H9 (cell line): ENCODE results near the gene LASP1NB.

Experiments
- DNase-seq: peaks from one replicate; pipeline ENCODE4 v3.0.0-alpha.2; 2017
- H2AFZ ChIP-seq: one replicate; pipeline ENCODE4 v1.6.1; 2013; ENCODE audit warnings: mild to moderate bottlenecking, low read length, control low read depth, moderate library complexity
- H2AK5ac ChIP-seq: 2 replicates; pipeline ENCODE4 v1.6.1; 2013; ENCODE audit warnings: low read length, control low read depth, mixed read lengths; ENCODE audit not compliant: insufficient read length
- H2BK120ac ChIP-seq: one replicate; pipeline ENCODE4 v1.6.1; 2013; ENCODE audit warnings: low read depth, mild to moderate bottlenecking, low read length, control low read depth, inconsistent platforms; ENCODE audit not compliant: poor library complexity, severe bottlenecking
- H2BK12ac ChIP-seq: 2 replicates; pipeline ENCODE4 v1.6.1; 2013; ENCODE audit warnings: low read length, control low read depth, mixed read lengths, low read depth; ENCODE audit not compliant: insufficient read length
- H2BK15ac ChIP-seq: 2 replicates; pipeline ENCODE4 v1.6.1; 2013; ENCODE audit warnings: low read depth, low read length, control low read depth
- H2BK20ac ChIP-seq: one replicate; pipeline ENCODE4 v1.6.1; 2013; ENCODE audit warnings: low read depth, mild to moderate bottlenecking, low read length, control low read depth, inconsistent platforms; ENCODE audit not compliant: poor library complexity, severe bottlenecking
- H2BK5ac ChIP-seq: 2 replicates; pipeline ENCODE4 v1.6.1; 2013; ENCODE audit warnings: low read length, control low read depth, mixed read lengths; ENCODE audit not compliant: insufficient read length
- H3K14ac ChIP-seq: 2 replicates; pipeline ENCODE4 v1.6.1; 2013; ENCODE audit warnings: low read length, control low read depth; ENCODE audit not compliant: insufficient read depth
- H3K18ac ChIP-seq: 2 replicates; pipeline ENCODE4 v1.6.1; 2013; ENCODE audit warnings: low read depth, mild to moderate bottlenecking, mixed read lengths, low read length, control low read depth; ENCODE audit not compliant: insufficient read length
- H3K23ac ChIP-seq: 2 replicates; pipeline ENCODE4 v1.6.1; 2013; ENCODE audit warnings: low read length, control low read depth, mixed read lengths, low read depth; ENCODE audit not compliant: insufficient read length
- H3K23me2 ChIP-seq: 2 replicates; pipeline ENCODE4 v1.6.1; 2013; ENCODE audit warnings: low read depth, mild to moderate bottlenecking, mixed read lengths, low read length, control low read depth; ENCODE audit not compliant: insufficient read length, poor library complexity, severe bottlenecking
- H3K27ac ChIP-seq: 2 replicates; pipeline ENCODE4 v1.5.1; 2013; ENCODE audit warnings: low read length, control low read depth, mixed read lengths, low read depth; ENCODE audit not compliant: insufficient read length
- H3K27me3 ChIP-seq: 2 replicates; pipeline ENCODE4 v1.6.1; 2013; ENCODE audit warnings: low read length, control low read depth, inconsistent platforms; ENCODE audit not compliant: insufficient read depth
- H3K4ac ChIP-seq: 2 replicates; pipeline ENCODE4 v1.6.1; 2013; ENCODE audit warnings: low read depth, mild to moderate bottlenecking, control low read depth, inconsistent platforms, low read length, moderate library complexity
- H3K4me1 ChIP-seq: 2 replicates; pipeline ENCODE4 v1.6.1; 2013; ENCODE audit warnings: low read length, control low read depth, inconsistent platforms; ENCODE audit not compliant: insufficient read depth
- H3K4me2 ChIP-seq: 2 replicates; pipeline ENCODE4 v1.6.1; 2013; ENCODE audit warnings: low read length, control low read depth, mixed read lengths; ENCODE audit not compliant: insufficient read length, insufficient read depth
- H3K56ac ChIP-seq: 2 replicates; pipeline ENCODE4 v1.6.1; 2013; ENCODE audit warnings: low read depth, mild to moderate bottlenecking, mixed read lengths, low read length, control low read depth; ENCODE audit not compliant: insufficient read length
- H3K79me1 ChIP-seq: 2 replicates; pipeline ENCODE4 v1.6.1; 2013; ENCODE audit warnings: low read depth, mild to moderate bottlenecking, moderate library complexity, low read length, control low read depth, inconsistent platforms; ENCODE audit not compliant: insufficient read depth, poor library complexity, severe bottlenecking
- H3K79me2 ChIP-seq: 2 replicates; pipeline ENCODE4 v1.6.1; 2013; ENCODE audit warnings: low read length, control low read depth, inconsistent platforms; ENCODE audit not compliant: insufficient read depth
- H3K9ac ChIP-seq: 2 replicates; pipeline ENCODE4 v1.6.1; 2013; ENCODE audit warnings: low read length, control low read depth, mixed read lengths; ENCODE audit not compliant: insufficient read length; ENCODE audit errors: extremely low read depth
- H3K9me3 ChIP-seq: one replicate; pipeline ENCODE4 v1.6.1; 2013; ENCODE audit warnings: low read depth, low read length, inconsistent platforms; ENCODE audit not compliant: control insufficient read depth
- H3T11ph ChIP-seq: one replicate; pipeline ENCODE4 v1.6.1; 2013; ENCODE audit warnings: mild to moderate bottlenecking, low read length, control low read depth, inconsistent platforms
- H4K20me1 ChIP-seq: one replicate; pipeline ENCODE4 v1.6.1; 2013; ENCODE audit not compliant: control insufficient read depth, insufficient read length, insufficient read depth
- H4K5ac ChIP-seq: 2 replicates; pipeline ENCODE4 v1.6.1; 2013; ENCODE audit warnings: low read depth, mild to moderate bottlenecking, mixed read lengths, low read length, control low read depth; ENCODE audit not compliant: insufficient read length
- H4K8ac ChIP-seq: replicated peaks from 2 replicates; pipeline ENCODE4 v1.6.1; 2013; ENCODE audit warnings: low read length, control low read depth, mixed read lengths, low read depth; ENCODE audit not compliant: insufficient read length
- H4K91ac ChIP-seq: 2 replicates; pipeline ENCODE4 v1.6.1; 2013; ENCODE audit warnings: low read depth, mild to moderate bottlenecking, moderate library complexity, mixed read lengths, low read length, control low read depth; ENCODE audit not compliant: insufficient read length
- H3K27ac Mint-ChIP-seq, 3 experiments: 2 replicates in 2 of 3; 3 replicates in 1 of 3; pipeline ENCODE4 v1.8.0; 2020 to 2021; ENCODE audit warnings: mixed read lengths in 3 of 3, mild to moderate bottlenecking in 1 of 3, moderate library complexity in 1 of 3
- H3K27me3 Mint-ChIP-seq: 2 replicates; pipeline ENCODE4 v1.8.0; 2021; ENCODE audit warnings: low read depth, mild to moderate bottlenecking, moderate library complexity, mixed read lengths
- H3K36me3 Mint-ChIP-seq, 3 experiments: 2 replicates in 2 of 3; 3 replicates in 1 of 3; pipeline ENCODE4 v1.8.0; 2020 to 2021; ENCODE audit warnings: low read depth in 3 of 3, mixed read lengths in 3 of 3; ENCODE audit not compliant: insufficient read depth in 1 of 3
- H3K4me1 Mint-ChIP-seq, 2 experiments: 2 replicates each; pipeline ENCODE4 v1.8.0; 2020; ENCODE audit warnings: mixed read lengths in 2 of 2
- H3K4me3 Mint-ChIP-seq, 2 experiments: 2 replicates in 1 of 2; 3 replicates in 1 of 2; pipeline ENCODE4 v1.8.0; 2020 to 2021; ENCODE audit warnings: mild to moderate bottlenecking in 2 of 2, mixed read lengths in 2 of 2, moderate library complexity in 1 of 2
- H3K9me3 Mint-ChIP-seq, 2 experiments: 2 replicates in 1 of 2; 3 replicates in 1 of 2; pipeline ENCODE4 v1.8.0; 2020; ENCODE audit warnings: mild to moderate bottlenecking in 2 of 2, mixed read lengths in 2 of 2, moderate library complexity in 1 of 2
- CTCF ChIP-seq: fragments of 200-600 bp; sonication (generic); conservative IDR thresholded peaks from 3 replicates; pipeline ENCODE4 v1.8.0; 2021; ENCODE audit warnings: antibody characterized with exemption, mild to moderate bottlenecking
- WGBS: extraction: QIAGEN DNeasy Blood & Tissue Kit; methylation state at CpG from one replicate; pipeline ENCODE4 v1.1.7; 2013; ENCODE audit warnings: missing lambda C conversion rate, low lambda C conversion rate, mixed read lengths; ENCODE audit not compliant: insufficient read length; ENCODE audit errors: extremely low coverage; 5-methylcytosine and 5-hydroxymethylcytosine counted together

The LASP1NB gene

GRCh38 chr17:38919316-38920078 is 5.9 kb upstream of the LASP1NB start:
- H3K79me2 ChIP-seq, result no peaks in the 10 kb centered on the region
- Mint-ChIP-seq H3K27ac (peak overlapping the region; percentile 34 to 91 (median 58); a peak in 3 of 7 replicates), H3K27me3 (no peaks in the 10 kb centered on the region; the same call in 1 of the 2 replicates), H3K4me1 (peaks cover 13 to 21% of the 10 kb centered on the region in 2 experiments), H3K4me3 (no peak overlapping the region; a peak in 1 of 5 replicates), H3K36me3 (peaks cover 16 to 50% (median 42%) of the 10 kb centered on the region in 3 experiments), H3K9me3 (no peaks in the 10 kb centered on the region)
- no peaks in the 10 kb centered on the region for H3K9me3 ChIP-seq
- no peak overlapping the region for H3K4me2 ChIP-seq
- H3K14ac ChIP-seq, result no peak overlapping the region
- no peaks in the 10 kb centered on the region for H3K23me2 ChIP-seq
- no peaks in the 10 kb centered on the region for H3K79me1 ChIP-seq
- H3K27ac ChIP-seq, result no peak overlapping the region
- H4K5ac ChIP-seq, result no peak overlapping the region
- no peak overlapping the region for H2BK15ac ChIP-seq
- no peaks in the 10 kb centered on the region for H3K27me3 ChIP-seq
- no peak overlapping the region for H4K91ac ChIP-seq
- no peak overlapping the region for H2AFZ ChIP-seq
- no peak overlapping the region for H2BK12ac ChIP-seq
- H2BK120ac ChIP-seq, result no peak overlapping the region
- no peak overlapping the region for H2BK5ac ChIP-seq
- WGBS, result no CpG with 5 or more reads among the region's 16 CpGs
- no peak for DNase-seq
- H2BK20ac ChIP-seq, result no peak overlapping the region
- H3K4me1 ChIP-seq, result no peaks in the 10 kb centered on the region
- no peak overlapping the region for H3K56ac ChIP-seq
- no peak overlapping the region for H3K18ac ChIP-seq
- no peak overlapping the region for H3T11ph ChIP-seq
- H4K20me1 ChIP-seq, result no peaks in the 10 kb centered on the region
- no peak overlapping the region for H3K4ac ChIP-seq
- no peak for TF ChIP-seq CTCF
- H3K23ac ChIP-seq, result no peak overlapping the region
- H4K8ac ChIP-seq, result no peak overlapping the region
- no peak overlapping the region for H2AK5ac ChIP-seq
- no peak overlapping the region for H3K9ac ChIP-seq
